Posterior cingulate gyrus (tissue), 11 donors: ENCODE measurements around the gene BRICD5.
A peak's percentile ranks its signal among the peaks of the same experiment; 100 is the strongest.
"Not testable (repeated sequence)": the region's sequence is repeated elsewhere in the genome, so short reads cannot be mapped to it uniquely, and the experiment has no call there.

Experiments
- DNase-seq, 10 donors: peaks; one replicate each; pipeline versions ENCODE4 v3.0.0 to v3.0.0-alpha.2; 2020 to 2021; ENCODE audit warnings: mixed read lengths in 3 of 10
- intact Hi-C: fragments of 100-400 bp; cut with DNase I; formaldehyde crosslinking; loops from one replicate; pipeline ENCODE4 v1.15.1; 2023

The BRICD5 gene

GRCh38 chr16:2210386-2211365 lies at the start of gene BRICD5:
Gene BRICD5 (minus strand): TSS chr16:2210863. CDS start chr16:2210833, 30 bp downstream.
- intact Hi-C loops: no loop called here
- peak in 1 of 10 donors; percentile 11 for DNase-seq

- intact Hi-C loops: no loop called here
- DNase-seq: peak in 1 of 10 donors; percentile 10
These were observed 49.6 kb upstream of the BRICD5 start for GRCh38 chr16:2260250-2260649.

GRCh38 chr16:2258530-2258929 lies 47.9 kb upstream of the BRICD5 start:
- peak in 1 of 10 donors; percentile 7 for DNase-seq
- intact Hi-C loops: not testable (repeated sequence)

GRCh38 chr16:2257726-2258125 lies 47.1 kb upstream of the BRICD5 start:
- peak in 3 of 10 donors; percentile 37 to 75 (median 66) for DNase-seq
- intact Hi-C loops: no loop called here

GRCh38 chr16:2256531-2257140 lies 46.0 kb upstream of the BRICD5 start:
- peak in 3 of 10 donors; percentile 18 to 82 (median 80) for DNase-seq
- intact Hi-C loops: no loop called here

GRCh38 chr16:2253293-2253692 lies 42.6 kb upstream of the BRICD5 start:
- intact Hi-C loops: no loop called here
- DNase-seq: peak in 1 of 10 donors; percentile 26

- DNase-seq: no peak
- intact Hi-C loops: no loop called here
These were observed 42.1 kb upstream of the BRICD5 start for GRCh38 chr16:2252806-2253148.

- DNase-seq: peak; percentile 86 to 98 (median 91)
- intact Hi-C loops: loop anchor here (1.0 kb wide), 1 partner anchor 96 kb away; the partner anchor contains the start of gene TRAF7
These were observed 40.8 kb upstream of the BRICD5 start, which contains the start of gene ECI1 for GRCh38 chr16:2251296-2252111. Gene ECI1 (minus strand): TSS chr16:2251587. CDS start chr16:2251566, 21 bp downstream.

GRCh38 chr16:2250652-2251295 lies 40.1 kb upstream of the BRICD5 start:
- intact Hi-C loops: loop anchor here (1.0 kb wide), 1 partner anchor 95 kb away; the partner anchor contains the start of gene TRAF7
- no peak for DNase-seq

- DNase-seq: peak in 1 of 10 donors; percentile 61
- intact Hi-C loops: no loop called here
These were observed 35.7 kb upstream of the BRICD5 start for GRCh38 chr16:2246301-2246885.

- intact Hi-C loops: no loop called here
- peak in 1 of 10 donors; percentile 65 for DNase-seq
These were observed 34.5 kb upstream of the BRICD5 start for GRCh38 chr16:2244926-2245795.

- DNase-seq: peak in 1 of 10 donors; percentile 69
- intact Hi-C loops: no loop called here
These were observed 33.6 kb upstream of the BRICD5 start for GRCh38 chr16:2244301-2244700.

GRCh38 chr16:2243781-2244180 lies 33.1 kb upstream of the BRICD5 start:
- intact Hi-C loops: no loop called here
- DNase-seq: peak in 1 of 10 donors; percentile 59

- intact Hi-C loops: no loop called here
- DNase-seq: peak in 1 of 10 donors; percentile 71
These were observed 32.4 kb upstream of the BRICD5 start for GRCh38 chr16:2243031-2243528.

- intact Hi-C loops: no loop called here
- DNase-seq: peak in 4 of 10 donors; percentile 34 to 90 (median 67)
These were observed 31.9 kb upstream of the BRICD5 start for GRCh38 chr16:2242598-2242997.

GRCh38 chr16:2240331-2240730 lies 29.7 kb upstream of the BRICD5 start:
- DNase-seq, intact Hi-C loops: not testable (repeated sequence)

- no peak for DNase-seq
- intact Hi-C loops: no loop called here
These were observed 28.4 kb upstream of the BRICD5 start for GRCh38 chr16:2238838-2239675.
